ENCODE measurements around the gene PCYT1A.
"Not testable (repeated sequence)": the region's sequence is repeated elsewhere in the genome, so short reads cannot be mapped to it uniquely, and the experiment has no call there.

PCYT1A gene

DNA sequence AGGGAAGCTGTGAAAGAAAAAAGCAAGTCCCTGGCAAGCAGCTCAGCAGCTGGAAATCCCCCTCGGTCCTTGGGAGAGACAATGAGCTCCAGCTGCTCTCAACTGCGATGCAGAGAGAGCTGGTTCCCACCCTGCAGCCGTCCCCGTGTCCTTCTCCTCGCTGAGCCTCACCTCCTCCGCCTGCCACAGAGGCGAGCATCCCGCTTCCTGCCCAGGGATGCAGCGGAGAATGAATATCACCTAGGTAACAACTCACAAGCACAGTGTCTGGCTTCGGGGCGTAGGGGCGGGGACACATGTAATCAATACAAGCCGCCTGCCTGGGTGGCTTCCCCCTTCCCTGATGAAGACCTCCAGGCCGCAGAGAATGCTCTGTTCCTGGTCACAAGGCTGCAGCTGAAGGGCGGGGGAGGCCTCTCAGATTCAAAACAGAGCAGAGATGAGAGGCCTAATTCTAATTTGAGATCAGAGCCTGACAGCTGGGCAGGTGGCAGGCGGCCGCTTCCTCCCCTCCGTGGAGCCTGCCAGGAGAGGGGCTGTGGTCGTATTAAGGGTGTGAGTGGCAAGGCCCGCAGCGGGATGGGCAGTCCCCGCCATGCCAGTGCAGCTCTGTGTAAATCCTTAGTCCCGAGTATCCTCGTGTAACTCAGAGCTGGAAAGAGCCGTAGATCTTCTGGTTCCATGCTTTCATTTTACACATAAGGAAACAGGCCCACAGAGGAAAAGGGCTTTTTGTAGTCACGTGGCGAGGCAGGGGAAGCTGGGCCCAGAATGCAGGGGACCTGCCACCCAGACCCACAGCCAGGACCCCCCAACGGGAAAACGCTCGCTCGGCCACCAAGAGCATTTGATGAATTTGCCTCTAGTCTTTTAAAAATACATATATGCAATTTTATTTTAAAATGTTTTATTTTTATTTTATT, 100.6 kb downstream of the PCYT1A start:
- Histone ChIP-seq H3K36me3 (ENCODE audit: insufficient read depth, low read length) (no peaks in the 10 kb centered on the region), H3K9ac (ENCODE audit: insufficient read length) (no peak overlapping the region), H3K27ac (no peak overlapping the region), H3K9me3 (ENCODE audit: low read depth, low read length) (no peaks in the 10 kb centered on the region), H3K4me3 (no peak overlapping the region)
- TF ChIP-seq FOXP2 (optimal IDR thresholded peaks at IDR 0.05; ENCODE audit: control extremely low read depth, extremely low read length, insufficient read depth): no peak
- no peak for TF ChIP-seq EZH2 (IDR thresholded peaks at IDR 0.05)
- no peak for TF ChIP-seq POLR2AphosphoS5 (IDR thresholded peaks at IDR 0.05; ENCODE audit: borderline replicate concordance, low read depth, low read length)
- no peak for DNase-seq (ENCODE audit: low read depth, low spot score)

DNA sequence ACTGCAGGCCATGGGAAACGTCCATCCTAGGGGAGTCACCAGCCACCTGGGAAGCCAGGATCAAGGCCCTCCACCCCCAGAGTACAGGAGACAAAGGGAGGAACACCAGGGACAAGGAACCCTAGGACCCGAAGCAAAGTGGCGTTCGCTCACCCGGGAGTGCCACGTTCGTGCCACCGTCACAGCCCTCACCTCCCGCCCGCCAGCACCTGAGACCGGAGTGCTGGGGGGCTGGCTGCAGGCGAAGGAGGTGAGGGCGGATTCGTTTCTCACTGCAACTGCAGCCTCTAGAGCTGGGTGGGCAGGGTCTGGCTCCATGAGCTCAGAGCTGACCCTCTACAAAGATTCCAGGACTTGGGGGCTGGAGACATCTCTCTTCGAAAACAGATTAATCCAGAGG, 102.6 kb downstream of the PCYT1A start:
- Histone ChIP-seq H3K27ac (no peak overlapping the region), H3K9me3 (ENCODE audit: low read depth, low read length) (no peaks in the 10 kb centered on the region), H3K9ac (ENCODE audit: insufficient read length) (no peak overlapping the region), H3K4me3 (no peak overlapping the region), H3K36me3 (ENCODE audit: insufficient read depth, low read length) (no peaks in the 10 kb centered on the region)
- TF ChIP-seq EZH2 (IDR thresholded peaks at IDR 0.05): no peak
- TF ChIP-seq FOXP2 (optimal IDR thresholded peaks at IDR 0.05; ENCODE audit: control extremely low read depth, extremely low read length, insufficient read depth): no peak
- no peak for TF ChIP-seq POLR2AphosphoS5 (IDR thresholded peaks at IDR 0.05; ENCODE audit: borderline replicate concordance, low read depth, low read length)
- no peak for DNase-seq (ENCODE audit: low read depth, low spot score)

DNA sequence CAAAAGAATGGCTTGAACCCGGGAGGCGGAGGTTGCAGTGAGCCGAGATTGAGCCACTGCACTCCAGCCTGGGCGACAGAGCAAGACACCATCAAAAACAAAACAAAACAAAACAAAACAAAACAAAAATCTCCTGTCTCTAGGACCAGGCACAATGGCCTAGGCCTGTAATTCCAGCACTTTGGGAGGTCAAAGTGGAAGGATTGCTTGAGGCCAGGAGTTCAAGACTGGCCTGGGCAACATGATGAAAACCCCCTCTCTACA, 103.4 kb downstream of the PCYT1A start:
- H3K9me3 ChIP-seq (ENCODE audit: low read depth, low read length); H3K9ac ChIP-seq (ENCODE audit: insufficient read length); H3K36me3 ChIP-seq (ENCODE audit: insufficient read depth, low read length); DNase-seq (ENCODE audit: low read depth, low spot score); H3K27ac ChIP-seq; H3K4me3 ChIP-seq: not testable (repeated sequence)

DNA sequence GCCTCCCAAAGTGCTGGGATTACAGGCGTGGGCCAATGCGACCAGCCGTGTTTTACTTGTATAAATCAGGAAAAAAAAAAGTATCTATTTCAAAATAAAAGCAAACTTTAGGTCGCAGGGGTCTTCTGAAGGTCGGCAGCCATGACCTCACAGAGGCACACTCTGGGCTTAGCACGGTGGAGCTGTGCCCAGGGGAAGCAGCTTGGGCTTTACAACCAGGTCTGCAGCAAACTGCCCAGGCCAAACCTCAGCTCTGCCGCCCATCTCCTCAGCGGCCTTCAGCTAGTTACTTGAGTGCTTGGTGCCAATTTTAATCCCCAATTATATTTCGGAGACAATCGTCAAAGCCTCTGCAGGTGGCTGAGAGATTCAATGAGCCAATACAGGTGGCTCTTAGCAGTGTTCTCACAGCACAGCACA, 106.4 kb downstream of the PCYT1A start:
- TF ChIP-seq POLR2AphosphoS5 (IDR thresholded peaks at IDR 0.05; ENCODE audit: borderline replicate concordance, low read depth, low read length) (no peak), EZH2 (IDR thresholded peaks at IDR 0.05) (no peak), FOXP2 (optimal IDR thresholded peaks at IDR 0.05; ENCODE audit: control extremely low read depth, extremely low read length, insufficient read depth) (no peak)
- H3K27ac ChIP-seq: no peak overlapping the region
- H3K36me3 ChIP-seq (ENCODE audit: insufficient read depth, low read length): no peaks in the 10 kb centered on the region
- H3K9ac ChIP-seq (ENCODE audit: insufficient read length): no peak overlapping the region
- no peaks in the 10 kb centered on the region for H3K9me3 ChIP-seq (ENCODE audit: low read depth, low read length)
- DNase-seq (ENCODE audit: low read depth, low spot score): no peak
- no peak overlapping the region for H3K4me3 ChIP-seq

DNA sequence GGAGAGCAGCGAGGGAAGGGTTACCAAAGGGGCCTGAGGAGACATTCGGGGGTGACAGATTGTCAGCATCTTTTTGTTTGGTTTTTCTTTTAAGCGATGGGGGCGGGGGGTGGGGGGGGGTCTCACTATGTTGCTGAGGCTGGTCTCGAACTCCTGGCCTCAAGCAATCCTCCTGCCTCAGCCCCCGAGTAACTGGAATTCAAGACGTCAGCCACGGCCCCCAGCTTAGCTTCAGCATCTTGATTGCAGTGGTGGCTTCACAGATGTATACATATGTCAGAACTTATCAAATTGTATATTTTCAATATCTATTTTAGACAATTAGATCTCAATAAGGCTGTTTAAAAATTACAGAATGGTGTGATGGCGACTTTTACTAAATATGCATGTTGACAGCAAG, 107.2 kb downstream of the PCYT1A start:
- TF ChIP-seq POLR2AphosphoS5 (IDR thresholded peaks at IDR 0.05; ENCODE audit: borderline replicate concordance, low read depth, low read length) (no peak), FOXP2 (optimal IDR thresholded peaks at IDR 0.05; ENCODE audit: control extremely low read depth, extremely low read length, insufficient read depth) (no peak), EZH2 (IDR thresholded peaks at IDR 0.05) (no peak)
- Histone ChIP-seq H3K4me3 (no peak overlapping the region), H3K27ac (no peak overlapping the region), H3K36me3 (ENCODE audit: insufficient read depth, low read length) (no peaks in the 10 kb centered on the region), H3K9ac (ENCODE audit: insufficient read length) (no peak overlapping the region), H3K9me3 (ENCODE audit: low read depth, low read length) (no peaks in the 10 kb centered on the region)
- DNase-seq (ENCODE audit: low read depth, low spot score): no peak
